Measurements from ENCODE around the gene CYP2E1.
A peak's percentile ranks its signal among the peaks of the same experiment; 100 is the strongest.
"Not testable (repeated sequence)": the region's sequence is repeated elsewhere in the genome, so short reads cannot be mapped to it uniquely, and the experiment has no call there.

CYP2E1 gene

DNA sequence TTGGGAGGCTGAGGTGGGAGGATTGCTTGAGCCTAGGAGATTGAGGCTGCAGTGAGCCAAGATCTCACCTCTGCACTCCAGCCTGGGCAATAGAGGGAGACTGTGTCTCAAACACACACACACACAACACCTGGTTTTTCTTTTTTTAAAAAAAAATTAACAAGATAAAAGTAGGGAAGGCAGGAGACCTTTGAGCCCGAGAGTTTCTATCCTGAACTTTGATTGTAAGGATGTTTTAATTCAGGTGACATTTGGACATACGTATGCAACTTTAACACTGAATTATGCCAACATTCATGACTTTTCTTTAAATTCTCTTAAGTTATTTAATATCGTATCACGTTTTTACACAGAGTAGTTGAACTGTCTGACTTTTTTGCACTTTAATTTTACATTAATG lies 11.7 kb upstream of the CYP2E1 start:
- H3K79me2 ChIP-seq (ENCODE audit: insufficient read depth, low read length), result no peaks in the 10 kb centered on the region
- no peaks in the 10 kb centered on the region for H3K9me3 ChIP-seq (ENCODE audit: insufficient read depth, low read length, severe bottlenecking)
- no peaks in the 10 kb centered on the region for H4K20me1 ChIP-seq (ENCODE audit: insufficient read depth, low read length)
- no peak overlapping the region for H3K4me3 ChIP-seq (ENCODE audit: low read depth in 1 of 2, low read length in 2 of 2)
- H3K4me2 ChIP-seq (ENCODE audit: insufficient read depth, low read length), result no peak overlapping the region
- ATAC-seq (ENCODE audit: insufficient read depth, low read depth) (no peak), DNase-seq (no peak)
- no peak overlapping the region for H2AFZ ChIP-seq (ENCODE audit: low read depth, low read length)
- H3K27ac ChIP-seq (ENCODE audit: low read length), result no peak overlapping the region
- H3K27me3 ChIP-seq (ENCODE audit: insufficient read depth, low read length, poor library complexity), result no peaks in the 10 kb centered on the region
- H3K36me3 ChIP-seq (ENCODE audit: insufficient read depth, low read length), result no peaks in the 10 kb centered on the region
- no peak for TF ChIP-seq EZH2 (IDR thresholded peaks at IDR 0.05; ENCODE audit: borderline replicate concordance, low read depth, low read length, severe bottlenecking)
- TF ChIP-seq, protein P1, sequence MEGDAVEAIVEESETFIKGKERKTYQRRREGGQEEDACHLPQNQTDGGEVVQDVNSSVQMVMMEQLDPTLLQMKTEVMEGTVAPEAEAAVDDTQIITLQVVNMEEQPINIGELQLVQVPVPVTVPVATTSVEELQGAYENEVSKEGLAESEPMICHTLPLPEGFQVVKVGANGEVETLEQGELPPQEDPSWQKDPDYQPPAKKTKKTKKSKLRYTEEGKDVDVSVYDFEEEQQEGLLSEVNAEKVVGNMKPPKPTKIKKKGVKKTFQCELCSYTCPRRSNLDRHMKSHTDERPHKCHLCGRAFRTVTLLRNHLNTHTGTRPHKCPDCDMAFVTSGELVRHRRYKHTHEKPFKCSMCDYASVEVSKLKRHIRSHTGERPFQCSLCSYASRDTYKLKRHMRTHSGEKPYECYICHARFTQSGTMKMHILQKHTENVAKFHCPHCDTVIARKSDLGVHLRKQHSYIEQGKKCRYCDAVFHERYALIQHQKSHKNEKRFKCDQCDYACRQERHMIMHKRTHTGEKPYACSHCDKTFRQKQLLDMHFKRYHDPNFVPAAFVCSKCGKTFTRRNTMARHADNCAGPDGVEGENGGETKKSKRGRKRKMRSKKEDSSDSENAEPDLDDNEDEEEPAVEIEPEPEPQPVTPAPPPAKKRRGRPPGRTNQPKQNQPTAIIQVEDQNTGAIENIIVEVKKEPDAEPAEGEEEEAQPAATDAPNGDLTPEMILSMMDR (IDR thresholded peaks at IDR 0.05; ENCODE audit: borderline replicate concordance, extremely low read depth, low read length, poor library complexity, severe bottlenecking), result no peak
- peaks cover 11% of the 10 kb centered on the region for H3K4me1 ChIP-seq (ENCODE audit: insufficient read depth, low read length)
- no peak overlapping the region for H3K9ac ChIP-seq (ENCODE audit: low read depth, low read length)

DNA sequence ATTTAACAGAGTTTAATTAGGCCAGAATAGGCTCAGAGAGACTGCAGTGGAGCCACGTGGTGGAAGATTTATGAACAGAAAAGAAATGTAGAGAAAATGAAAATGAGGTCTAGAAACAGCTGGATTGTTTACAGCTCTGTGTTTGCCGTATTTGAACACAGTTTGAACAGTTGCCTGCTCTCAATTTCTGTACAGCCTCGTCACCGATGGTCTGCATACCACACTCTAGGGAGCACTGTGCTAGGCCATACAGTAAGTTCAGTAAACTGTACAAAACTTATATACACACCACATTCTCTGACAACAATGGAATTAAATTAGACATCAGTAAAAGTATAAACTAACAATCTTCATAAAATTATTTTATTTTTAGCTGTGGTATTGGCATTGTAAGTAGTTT lies 11.1 kb upstream of the CYP2E1 start:
- H3K79me2 ChIP-seq (ENCODE audit: insufficient read depth, low read length), result no peaks in the 10 kb centered on the region
- ATAC-seq (ENCODE audit: insufficient read depth, low read depth) (no peak), DNase-seq (no peak)
- no peak overlapping the region for H3K27ac ChIP-seq (ENCODE audit: low read length)
- no peaks in the 10 kb centered on the region for H3K27me3 ChIP-seq (ENCODE audit: insufficient read depth, low read length, poor library complexity)
- no peaks in the 10 kb centered on the region for H4K20me1 ChIP-seq (ENCODE audit: insufficient read depth, low read length)
- no peak overlapping the region for H2AFZ ChIP-seq (ENCODE audit: low read depth, low read length)
- TF ChIP-seq EZH2 (IDR thresholded peaks at IDR 0.05; ENCODE audit: borderline replicate concordance, low read depth, low read length, severe bottlenecking), result no peak
- TF ChIP-seq, protein P1 (IDR thresholded peaks at IDR 0.05; ENCODE audit: borderline replicate concordance, extremely low read depth, low read length, poor library complexity, severe bottlenecking), result no peak
- H3K36me3 ChIP-seq (ENCODE audit: insufficient read depth, low read length), result no peaks in the 10 kb centered on the region
- H3K4me1 ChIP-seq (ENCODE audit: insufficient read depth, low read length), result peaks cover 16% of the 10 kb centered on the region
- no peak overlapping the region for H3K9ac ChIP-seq (ENCODE audit: low read depth, low read length)
- H3K4me3 ChIP-seq (ENCODE audit: low read depth in 1 of 2, low read length in 2 of 2), result no peak overlapping the region
- no peaks in the 10 kb centered on the region for H3K9me3 ChIP-seq (ENCODE audit: insufficient read depth, low read length, severe bottlenecking)
- no peak overlapping the region for H3K4me2 ChIP-seq (ENCODE audit: insufficient read depth, low read length)

DNA sequence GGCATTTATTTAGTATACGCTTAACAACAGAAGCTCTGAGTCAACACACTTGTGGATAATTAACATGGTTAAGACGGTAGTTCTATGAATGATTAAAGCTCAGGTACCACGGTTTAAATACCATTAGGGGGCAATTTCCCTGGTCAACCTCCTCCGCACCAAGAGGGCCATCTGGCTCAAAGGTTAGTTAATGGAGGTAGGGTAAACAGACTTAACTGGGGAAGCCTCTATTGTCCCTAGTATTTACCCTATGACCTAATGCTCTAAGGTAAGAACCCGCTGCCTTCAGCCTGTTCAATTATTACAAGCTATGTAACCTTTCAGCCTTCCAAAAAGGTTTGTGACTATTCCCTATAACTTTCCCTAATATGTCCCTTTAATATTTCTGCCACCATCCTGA lies 8.6 kb upstream of the CYP2E1 start:
- not testable (repeated sequence) for DNase-seq; ATAC-seq (ENCODE audit: insufficient read depth, low read depth); H3K9me3 ChIP-seq (ENCODE audit: insufficient read depth, low read length, severe bottlenecking); H3K4me3 ChIP-seq (ENCODE audit: low read depth in 1 of 2, low read length in 2 of 2); H3K9ac ChIP-seq (ENCODE audit: low read depth, low read length); H3K27ac ChIP-seq (ENCODE audit: low read length); H3K79me2 ChIP-seq (ENCODE audit: insufficient read depth, low read length); H3K4me2 ChIP-seq (ENCODE audit: insufficient read depth, low read length); H3K36me3 ChIP-seq (ENCODE audit: insufficient read depth, low read length); H3K27me3 ChIP-seq (ENCODE audit: insufficient read depth, low read length, poor library complexity); H4K20me1 ChIP-seq (ENCODE audit: insufficient read depth, low read length); H2AFZ ChIP-seq (ENCODE audit: low read depth, low read length)
- H3K4me1 ChIP-seq (ENCODE audit: insufficient read depth, low read length), result peaks cover 16% of the 10 kb centered on the region

DNA sequence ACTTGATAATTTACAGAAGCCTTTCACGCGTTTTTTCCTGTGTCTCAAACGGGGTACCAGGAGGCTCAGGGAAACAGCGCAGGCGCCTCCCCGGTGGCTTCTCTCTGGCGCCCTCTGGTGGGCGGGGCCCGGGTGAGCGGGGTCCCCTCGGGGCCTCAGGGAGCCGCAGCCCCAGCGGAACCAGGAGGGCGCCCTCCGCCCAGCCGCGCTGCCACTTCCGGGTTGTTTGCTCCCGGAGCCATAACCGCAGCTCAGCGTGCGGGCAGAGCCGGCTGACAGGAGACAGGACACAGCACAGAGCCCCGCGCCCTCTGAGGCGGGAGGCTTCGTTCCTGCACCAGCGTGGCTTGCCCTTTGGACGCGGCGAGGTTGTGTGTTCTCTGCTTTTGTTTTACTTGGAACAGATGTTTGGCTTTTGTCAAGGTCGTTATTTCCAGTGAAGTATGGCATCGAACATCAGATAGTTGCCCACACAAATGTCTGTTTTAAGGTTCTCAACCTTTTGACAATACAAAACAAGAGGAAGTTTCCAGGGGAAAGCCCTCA lies 6.9 kb upstream of the CYP2E1 start:
- Histone ChIP-seq H4K20me1 (ENCODE audit: insufficient read depth, low read length) (no peaks in the 10 kb centered on the region), H3K4me3 (ENCODE audit: low read depth in 1 of 2, low read length in 2 of 2) (peak overlapping the region; percentile 24 to 64; a peak in 3 of 4 replicates), H3K9me3 (ENCODE audit: insufficient read depth, low read length, severe bottlenecking) (peaks cover 4% of the 10 kb centered on the region), H3K4me1 (ENCODE audit: insufficient read depth, low read length) (peaks cover 16% of the 10 kb centered on the region), H3K27ac (ENCODE audit: low read length) (peak overlapping the region; percentile 74), H3K36me3 (ENCODE audit: insufficient read depth, low read length) (no peaks in the 10 kb centered on the region), H3K4me2 (ENCODE audit: insufficient read depth, low read length) (peak overlapping the region; percentile 81), H2AFZ (ENCODE audit: low read depth, low read length) (peak overlapping the region; percentile 97), H3K79me2 (ENCODE audit: insufficient read depth, low read length) (no peaks in the 10 kb centered on the region), H3K9ac (ENCODE audit: low read depth, low read length) (peak overlapping the region; percentile 59), H3K27me3 (ENCODE audit: insufficient read depth, low read length, poor library complexity) (no peaks in the 10 kb centered on the region)
- DNase-seq (peak; percentile 94), ATAC-seq (ENCODE audit: insufficient read depth, low read depth) (peak; percentile 99)
- no peak for TF ChIP-seq EZH2 (IDR thresholded peaks at IDR 0.05; ENCODE audit: borderline replicate concordance, low read depth, low read length, severe bottlenecking)
- TF ChIP-seq, protein P1 (IDR thresholded peaks at IDR 0.05; ENCODE audit: borderline replicate concordance, extremely low read depth, low read length, poor library complexity, severe bottlenecking), result peak; percentile 89
